ENCODE measurements around the gene FOXK2.

The FOXK2 gene

DNA sequence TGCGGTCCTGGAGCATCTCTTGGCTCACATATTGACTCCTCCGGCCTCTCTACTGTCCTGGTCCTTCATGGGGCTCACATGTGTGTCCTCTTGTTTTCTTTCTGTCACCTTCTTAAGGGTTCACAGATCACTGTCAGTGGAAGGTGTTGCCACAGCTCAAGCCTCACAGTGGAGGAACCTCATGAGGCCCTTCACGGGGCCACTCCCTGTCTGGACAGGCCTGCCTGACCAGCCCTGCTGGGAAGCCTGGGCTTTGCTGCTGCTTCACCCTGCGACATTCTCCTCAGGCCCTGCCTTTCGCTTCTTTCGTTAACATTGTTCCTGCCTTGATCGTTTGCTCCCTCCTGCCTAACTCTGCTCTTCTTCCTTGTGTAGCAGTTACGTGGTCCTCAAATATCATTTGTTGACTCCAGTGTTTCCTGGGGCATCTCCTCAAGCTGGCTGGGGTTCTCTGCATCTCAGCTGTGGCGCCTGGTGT, 72.8 kb downstream of the FOXK2 start:
- no peak for DNase-seq

DNA sequence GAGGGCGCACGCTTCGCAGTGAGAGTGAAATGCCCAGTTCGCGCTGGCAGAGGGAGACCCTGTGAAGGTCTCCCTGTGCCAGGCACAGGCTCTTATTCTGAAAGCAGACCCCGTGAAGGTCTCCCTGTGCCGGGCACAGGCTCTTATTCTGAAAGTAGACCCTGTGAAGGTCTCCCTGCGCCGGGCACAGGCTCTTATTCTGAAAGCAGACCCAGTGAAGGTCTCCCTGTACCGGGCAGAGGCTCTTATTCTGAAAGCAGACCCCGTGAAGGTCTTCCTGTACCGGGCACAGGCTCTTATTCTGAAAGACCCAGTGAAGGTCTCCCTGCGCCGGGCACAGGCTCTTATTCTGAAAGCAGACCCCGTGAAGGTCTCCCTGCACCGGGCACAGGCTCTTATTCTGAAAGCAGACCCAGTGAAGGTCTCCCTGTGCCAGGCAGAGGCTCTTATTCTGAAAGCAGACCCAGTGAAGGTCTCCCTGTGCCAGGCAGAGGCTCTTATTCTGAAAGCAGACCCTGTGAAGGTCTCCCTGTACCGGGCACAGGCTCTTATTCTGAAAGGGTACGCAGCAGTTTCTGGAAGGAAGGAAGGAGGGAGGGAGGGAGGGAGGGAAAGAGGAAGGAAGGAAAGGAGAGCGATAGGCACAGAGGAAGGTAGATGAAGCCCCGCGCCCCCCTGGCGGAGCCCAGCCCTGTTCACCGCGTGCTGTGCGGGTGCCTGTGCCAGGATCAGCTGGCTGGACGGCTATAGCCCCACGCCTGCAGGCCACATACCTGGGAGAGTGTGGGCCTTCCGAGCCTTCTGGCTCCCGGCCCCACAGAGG, 73.4 kb downstream of the FOXK2 start:
- peak; percentile 61 for DNase-seq

DNA sequence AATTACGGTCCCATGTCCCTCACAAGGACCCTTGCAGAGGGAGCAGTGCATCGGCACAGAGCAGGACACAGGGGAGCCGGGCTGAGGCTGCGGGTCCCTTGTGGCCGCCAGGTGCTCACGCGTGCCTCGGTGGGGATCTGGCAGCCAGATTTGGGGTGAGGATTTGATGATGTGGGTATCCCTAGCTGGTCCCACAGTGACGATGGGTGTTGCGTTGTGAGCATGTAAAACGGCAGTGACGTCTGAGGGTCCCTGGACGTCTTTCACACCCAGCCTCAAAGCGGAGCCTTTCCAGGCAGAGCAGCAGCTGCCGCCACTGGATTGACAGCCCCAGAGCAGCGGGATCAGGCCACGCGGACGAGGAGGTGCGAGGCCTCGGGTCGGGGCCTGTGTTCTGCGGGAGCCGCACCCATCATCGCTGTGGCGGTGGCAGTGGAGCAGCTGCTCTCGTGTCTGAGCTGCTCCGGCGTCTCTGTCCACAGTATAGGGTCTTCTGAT, 74.1 kb downstream of the FOXK2 start:
- DNase-seq = no peak

DNA sequence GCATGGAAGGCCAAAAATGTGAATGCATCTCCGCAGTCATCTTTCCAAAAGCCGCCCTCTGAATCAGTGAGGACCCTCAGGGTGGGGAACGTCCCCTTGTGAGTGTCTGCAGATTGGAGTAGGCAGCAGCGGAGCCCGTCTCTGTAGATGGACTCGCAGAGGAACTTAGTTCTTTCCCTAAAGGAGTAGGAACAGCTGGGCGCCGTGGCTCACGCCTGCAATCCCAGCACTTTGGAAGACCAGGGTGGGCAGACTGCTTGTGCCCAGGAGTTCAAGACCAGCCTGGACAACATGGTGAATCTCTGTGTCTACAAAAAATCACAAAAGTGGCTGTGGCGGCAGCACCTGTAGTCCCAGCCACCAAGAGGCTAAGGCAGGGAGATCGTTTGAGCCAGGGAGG, 75.0 kb downstream of the FOXK2 start:
- DNase-seq = no peak

DNA sequence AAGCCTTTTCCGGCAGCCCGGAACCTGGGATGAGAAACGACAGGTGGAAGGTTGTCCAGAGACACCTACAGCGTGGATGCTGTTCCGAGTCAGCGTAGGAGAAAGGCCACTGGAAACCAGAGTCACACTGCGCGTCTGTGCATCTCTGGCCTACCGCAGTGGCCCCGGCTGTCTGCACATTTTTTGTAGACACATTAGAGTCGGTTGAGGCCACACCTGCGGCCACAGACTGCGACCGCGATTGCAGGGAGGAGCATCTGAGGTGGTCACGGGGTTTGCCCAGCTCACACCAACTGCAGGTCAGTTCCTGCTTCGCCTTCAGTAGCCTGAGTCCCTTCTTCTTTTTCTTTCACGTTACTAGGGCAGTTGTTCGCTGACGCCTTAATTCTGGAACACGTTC, 76.4 kb downstream of the FOXK2 start:
- DNase-seq = no peak

DNA sequence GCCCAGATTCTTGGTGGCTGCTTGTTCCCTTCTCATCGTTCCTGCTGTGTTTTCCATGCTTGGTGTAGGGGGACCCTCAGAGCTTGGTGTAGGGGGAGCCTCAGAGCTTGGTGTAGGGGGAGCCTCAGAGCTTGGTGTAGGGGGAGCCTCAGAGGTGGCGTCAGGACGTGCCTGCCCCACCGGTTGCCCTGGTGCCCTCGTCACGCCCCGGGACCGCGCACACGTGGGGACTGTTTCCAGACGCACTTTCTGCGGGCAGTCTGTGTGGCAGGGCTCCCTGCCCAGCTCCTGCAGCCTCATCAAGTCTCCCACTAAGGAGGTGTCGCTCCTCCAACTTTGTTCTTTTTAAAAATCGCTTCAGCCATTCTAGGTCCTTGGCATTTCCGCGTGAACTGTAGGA, 76.8 kb downstream of the FOXK2 start:
- no peak for DNase-seq

DNA sequence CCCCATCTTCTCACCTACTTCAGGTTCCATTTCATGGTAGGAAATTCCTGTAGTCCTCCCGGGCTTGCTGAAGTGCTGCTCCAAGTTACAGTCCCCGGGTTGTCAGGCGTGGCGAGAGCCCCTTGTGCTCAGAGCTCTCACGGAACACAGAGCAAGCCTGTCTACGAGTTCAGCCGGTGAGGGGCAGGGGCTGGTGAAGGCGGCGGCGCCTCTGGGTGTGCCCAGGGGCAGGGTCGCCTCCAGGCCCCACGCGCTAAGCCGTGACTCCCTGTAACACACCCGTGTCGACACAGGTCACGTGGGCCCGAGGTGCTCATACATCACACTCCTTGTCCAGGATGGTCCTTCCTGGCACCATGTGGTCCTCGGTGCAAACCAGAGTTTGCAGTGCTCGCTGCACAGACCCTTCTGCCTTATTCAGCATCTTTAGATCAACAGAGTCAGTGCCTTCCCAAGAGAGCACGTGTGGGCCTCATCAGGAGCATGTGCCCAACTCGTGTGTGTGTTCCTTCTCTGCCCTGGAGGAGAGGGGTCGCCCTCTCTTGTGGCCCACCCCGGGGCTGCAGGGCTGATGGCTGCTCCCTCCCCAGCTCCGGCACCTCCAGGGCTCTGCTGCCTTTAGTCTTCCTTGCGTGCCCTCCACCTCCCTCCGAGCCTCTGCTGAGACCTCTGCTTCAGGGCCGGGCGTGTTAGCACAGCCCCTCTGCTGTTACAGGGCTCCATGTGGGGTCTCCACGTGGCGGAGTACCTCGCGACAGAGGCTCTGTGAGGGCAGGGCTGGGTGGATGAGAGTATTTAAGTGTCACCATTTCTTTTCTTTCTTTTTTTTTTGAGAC, 77.5 kb downstream of the FOXK2 start:
- no peak for DNase-seq

DNA sequence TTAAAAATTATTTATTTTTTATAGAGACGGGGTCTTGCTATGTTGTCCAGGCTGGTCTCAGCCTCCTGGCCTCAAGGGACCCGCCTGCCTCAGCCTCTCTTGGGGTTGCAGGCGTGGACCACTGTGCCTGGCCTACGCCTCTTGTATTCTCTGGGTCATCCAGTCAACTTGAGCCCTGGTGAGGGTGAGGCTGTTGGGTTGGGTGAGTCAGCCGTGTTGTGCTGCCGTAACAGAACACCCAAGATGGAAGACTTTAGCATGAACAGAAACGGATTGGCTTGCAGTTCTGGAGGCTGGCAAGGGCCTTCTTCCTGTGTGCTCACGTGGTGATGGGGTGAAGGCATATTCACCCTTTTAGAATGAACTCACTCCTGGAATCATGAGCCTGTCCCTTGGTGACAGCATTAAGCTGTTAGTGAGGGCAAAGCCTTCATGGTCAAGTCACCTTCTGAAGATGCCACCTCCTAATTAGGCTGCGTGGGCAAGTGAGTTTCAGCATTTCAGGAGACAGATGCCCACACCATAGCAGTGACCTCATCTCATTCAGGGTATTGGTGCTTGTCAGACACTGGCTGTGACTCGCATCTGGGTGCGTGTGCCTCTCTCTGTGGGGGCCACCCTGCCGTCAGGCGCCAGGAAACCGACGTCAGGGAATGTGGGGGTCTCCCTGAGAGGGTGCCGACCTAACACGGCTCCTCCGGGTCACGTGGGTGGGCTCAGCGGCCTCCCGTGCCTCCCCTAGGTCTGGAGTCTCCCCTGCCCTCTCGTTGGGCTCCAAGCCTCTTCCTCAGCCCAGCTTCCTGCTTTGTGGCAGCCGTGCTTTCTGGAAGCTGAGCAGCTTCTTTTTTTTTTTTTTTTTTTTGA, 79.0 kb downstream of the FOXK2 start:
- no peak for DNase-seq

DNA sequence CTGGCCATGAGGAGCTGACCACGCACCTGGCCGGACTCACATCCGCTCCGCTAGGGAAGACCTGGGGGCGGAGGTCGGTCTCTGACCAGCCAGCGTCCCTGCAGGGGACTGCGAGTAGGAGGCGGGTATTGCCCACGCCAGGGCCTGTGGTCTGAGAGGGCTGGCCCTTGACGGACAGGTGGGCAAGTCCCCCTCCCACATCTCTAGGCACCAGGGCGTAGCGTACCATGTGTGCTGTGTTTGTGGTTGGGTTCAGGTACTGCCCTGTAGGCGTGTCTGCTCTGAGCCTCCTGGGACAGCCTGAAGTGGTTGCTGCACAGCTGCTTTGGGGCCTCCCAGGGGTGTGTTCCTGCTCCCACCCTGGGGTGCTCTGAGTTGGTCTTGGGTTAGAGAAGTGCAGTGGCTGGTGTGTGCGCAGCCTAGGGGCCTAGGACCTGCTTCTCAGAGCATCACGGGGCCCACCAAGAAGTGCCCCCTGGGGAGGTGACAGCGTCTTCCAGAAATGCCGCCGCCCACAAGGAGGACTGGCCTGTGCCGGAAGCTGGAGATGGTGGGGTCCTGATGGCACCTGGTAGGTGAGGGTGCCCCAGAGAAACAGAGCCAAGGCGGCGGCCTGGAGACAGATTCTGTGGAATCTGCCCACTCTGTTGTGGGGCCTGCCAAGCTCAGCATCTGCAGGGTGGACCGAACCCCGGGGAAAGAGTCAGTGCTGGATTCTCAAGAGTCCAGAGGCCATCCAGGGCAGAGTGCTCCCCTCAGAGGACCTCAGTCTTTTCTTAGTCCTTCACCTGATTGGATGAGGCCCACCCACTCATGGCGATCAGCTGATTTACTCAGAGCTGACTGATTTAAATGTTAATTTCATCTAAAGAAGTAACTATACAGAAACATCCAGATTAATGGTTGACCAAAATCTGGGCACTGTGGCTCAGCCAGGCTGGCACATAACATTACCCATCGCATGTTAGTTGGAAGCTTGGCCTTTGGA, 80.4 kb downstream of the FOXK2 start:
- DNase-seq = no peak

DNA sequence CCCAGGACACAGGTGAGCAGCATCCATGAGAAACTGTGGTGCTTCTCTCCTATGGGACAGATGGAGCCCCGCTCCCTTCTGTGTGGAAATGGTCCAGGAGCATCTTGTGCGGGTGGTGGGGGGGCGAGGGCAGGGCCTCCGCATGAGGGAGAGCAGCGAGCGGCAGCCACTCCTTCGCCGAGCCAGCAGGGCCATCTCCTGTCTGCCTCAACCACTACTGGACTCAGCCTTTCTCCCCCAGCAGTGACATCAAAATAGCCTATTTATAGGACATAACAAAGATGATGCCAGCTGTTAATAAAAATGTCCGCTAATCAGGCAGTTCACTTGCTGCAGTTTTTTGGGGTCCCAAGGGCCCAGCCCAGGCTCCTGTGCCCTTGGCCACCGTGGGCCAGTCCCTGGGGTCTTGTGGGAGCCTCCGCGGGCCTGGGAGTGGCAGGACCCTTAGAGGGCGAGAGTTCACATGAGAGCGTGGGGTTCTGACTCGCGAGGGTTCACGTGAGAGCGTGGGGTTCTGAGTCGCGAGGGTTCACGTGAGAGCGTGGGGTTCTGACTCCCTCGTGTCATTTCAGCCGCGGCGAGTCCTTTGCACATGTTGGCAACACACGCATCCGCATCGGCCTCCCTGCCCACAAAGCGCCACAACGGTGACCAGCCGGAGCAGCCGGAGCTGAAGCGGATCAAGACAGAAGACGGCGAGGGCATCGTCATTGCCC, 81.4 kb downstream of the FOXK2 start:
- no peak for DNase-seq

DNA sequence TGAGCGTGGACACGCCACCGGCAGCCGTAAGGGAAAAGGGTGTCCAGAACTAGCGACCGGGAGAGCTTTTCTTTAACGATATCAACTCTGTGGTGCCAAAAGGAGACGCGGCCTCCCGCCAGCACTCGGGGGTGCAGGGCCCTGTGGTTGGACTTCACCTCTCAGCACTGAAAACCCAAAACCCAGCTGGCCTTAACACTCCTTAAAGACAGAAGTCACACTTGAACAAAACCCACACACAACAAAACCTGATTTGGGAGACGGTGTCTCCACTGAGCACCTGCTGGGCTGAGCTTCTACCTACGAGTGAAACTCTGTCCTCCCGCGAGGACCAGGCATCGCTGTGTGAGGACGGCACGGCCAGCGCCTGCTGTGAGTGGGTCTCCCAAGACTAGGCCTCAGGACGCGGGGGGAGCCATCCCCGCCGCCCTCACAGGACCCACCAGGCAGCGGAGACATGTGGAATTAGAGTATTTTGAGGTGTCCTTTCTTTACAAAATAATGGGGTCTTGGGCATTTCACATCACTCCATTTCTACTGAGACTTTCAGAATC, 82.0 kb downstream of the FOXK2 start:
- no peak for DNase-seq

DNA sequence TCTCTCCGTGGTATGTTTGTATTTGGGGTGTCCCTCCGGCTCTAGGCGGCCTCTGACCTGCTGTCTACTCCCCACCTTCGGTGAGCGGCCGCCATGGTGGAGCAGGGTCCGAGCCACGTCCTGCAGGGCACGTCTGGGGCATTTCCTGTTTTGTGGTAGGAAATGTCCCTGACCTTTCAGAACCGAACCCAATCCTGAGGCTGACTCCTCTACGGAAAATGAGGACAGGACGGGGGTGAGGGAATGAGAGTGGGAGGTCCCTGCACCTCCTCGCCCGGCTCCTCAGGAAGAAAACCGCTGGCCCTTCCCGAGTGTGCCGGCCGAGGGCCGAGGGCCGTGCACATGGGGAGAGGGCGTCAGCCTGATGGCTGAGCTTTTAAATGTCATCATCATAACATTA, 83.0 kb downstream of the FOXK2 start:
- DNase-seq = no peak

DNA sequence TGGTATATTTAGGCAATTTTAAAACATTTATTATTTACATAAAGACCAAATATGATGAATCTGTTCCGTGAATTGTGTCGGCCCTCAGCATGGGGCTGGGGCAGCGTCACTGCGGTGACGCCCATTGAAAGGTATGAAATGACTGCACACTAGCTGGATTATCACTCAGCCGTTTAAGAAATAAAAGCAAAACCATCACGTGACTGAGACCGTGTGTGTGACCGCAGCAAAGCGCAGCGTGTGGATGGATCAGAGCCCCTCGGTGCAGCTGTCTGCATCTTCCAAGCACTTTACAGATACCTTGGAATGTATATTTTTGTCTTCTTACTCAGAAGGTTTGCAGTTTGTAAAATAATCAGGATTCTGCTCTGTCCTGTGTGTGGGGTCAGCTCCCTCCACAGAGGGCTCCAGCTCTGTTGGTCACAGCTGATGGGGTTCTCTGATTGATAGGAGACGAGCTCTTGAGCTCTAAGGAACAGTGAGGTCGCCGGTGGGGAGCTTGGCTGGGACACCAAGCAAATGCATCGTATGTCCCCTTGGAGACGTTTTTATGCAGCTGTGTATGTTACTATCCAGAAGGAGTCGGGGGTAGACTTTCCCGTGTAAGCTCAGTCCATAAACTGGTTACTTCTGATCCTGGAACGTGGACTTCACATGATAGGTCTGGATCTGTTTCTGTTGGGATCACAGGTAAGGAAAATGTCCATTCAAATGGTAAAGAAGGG, 83.6 kb downstream of the FOXK2 start:
- no peak for DNase-seq

DNA sequence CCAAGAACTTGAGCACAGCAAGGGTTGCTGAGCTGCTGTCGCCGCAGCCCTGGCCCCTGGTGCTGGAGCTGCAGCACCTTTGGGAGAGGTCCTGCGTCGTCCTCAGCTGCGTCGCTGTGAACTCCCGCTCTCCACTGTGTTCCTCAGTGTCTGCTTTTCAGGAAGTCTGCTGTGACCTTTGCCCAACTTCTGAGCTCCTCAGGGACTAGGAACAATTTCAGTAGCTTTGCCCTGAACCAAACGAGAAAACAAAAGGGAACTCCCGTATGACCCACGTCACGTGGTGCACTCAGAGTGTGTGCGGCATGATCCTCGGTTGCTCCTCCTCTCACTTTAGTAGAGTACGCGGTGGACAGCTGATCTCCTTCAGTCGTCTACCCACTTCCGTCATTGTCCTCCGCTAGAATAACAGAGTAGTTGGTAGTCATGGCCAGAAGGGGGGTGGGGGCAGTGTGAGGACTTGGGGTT, 84.5 kb downstream of the FOXK2 start:
- DNase-seq = peak; percentile 12

DNA sequence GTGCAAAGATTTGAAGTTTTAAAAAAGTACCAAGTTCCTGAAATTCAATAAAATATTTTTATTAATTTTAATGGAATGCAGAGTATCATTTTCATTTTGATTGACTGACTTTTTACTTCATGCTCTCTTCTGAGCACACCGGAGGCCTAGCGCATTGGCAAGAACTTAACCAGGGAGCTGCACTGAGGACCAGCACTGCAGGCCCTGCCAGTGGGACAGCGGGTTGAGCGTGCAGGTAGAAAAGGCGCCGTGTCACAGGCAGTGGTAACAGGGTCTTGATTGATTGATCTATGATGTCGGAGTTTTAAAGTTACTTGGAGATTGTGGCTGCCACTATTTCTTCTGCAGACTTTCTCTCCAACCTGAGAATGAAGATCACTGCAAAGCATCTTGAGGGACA, 85.0 kb downstream of the FOXK2 start:
- no peak for DNase-seq

DNA sequence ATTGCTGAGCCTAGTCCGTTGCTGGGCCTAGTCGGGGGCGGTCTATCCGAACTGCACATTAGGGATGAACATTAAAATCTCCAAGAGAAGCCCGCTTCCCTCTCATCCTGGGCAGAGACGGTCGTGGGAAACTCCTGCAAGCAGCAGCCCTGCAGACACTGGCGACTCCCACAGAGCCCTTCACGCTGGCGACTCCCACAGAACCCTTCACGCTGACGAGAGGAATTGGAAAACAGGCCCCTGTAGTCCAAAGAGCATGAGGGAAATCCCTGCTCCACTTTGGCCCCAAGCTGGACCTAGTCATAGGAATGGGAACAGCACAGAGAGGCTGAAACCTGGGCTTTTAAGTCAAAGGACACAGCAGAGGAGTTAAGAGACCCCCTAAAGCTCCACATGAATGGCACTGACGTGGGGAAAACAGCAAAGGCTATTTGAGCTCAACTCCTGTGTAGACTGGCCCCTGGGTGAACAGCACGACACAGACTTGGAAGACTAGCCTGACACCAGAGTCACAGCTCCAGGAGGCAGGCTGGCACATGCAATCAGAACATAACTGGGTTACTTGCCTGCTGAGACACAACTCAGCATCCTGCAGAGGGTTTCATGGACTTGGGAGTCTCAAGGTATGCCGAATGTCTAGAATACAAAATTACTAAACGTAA, 86.5 kb downstream of the FOXK2 start:
- no peak for DNase-seq

DNA sequence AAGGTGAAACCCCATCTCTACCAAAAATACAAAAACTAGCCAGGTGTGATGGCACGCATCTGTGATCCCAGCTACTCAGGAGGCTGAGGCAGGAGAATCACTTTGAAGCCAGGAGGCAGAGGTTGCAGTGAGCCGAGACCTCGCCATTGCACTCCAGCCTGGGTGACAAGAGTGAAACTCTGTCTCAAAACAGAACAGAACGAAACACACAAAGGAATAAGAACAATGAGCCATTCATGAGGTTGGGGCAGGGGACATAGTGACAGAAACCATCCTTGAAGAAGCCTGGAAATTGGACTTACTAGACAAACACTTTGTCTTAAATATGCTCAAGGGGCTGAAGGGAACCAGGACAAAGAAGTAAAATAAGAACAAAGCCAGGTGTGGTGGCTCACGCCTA, 89.3 kb downstream of the FOXK2 start:
- DNase-seq = no peak

DNA sequence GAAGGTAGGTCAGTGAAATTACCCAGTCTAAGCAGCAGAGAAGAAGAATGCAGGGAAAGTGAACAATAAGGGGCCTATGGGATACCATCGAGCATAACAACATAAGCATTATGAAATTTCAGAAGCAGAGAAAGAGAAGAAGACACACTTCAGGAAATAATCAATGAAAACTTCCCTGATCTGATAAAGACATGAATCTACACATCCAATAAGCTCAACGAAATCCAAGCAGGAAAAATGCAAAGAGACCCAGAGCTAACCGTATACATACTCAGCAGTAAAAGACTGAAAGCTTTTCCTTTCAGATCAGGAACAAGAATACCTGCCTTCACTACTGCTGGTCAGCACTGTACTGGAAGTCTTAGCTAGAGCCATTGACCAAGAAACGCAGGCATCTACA, 90.1 kb downstream of the FOXK2 start:
- DNase-seq = no peak

Measured in effector CD8-positive, alpha-beta T cell (primary cell).